IgD-negative memory B cell (primary cell): ENCODE results near the gene CDC42BPB. TPM values are rescaled to one million over a fixed set of nuclear protein-coding genes. Genes with fewer than 3 reads are reported as not detected.

ENCODE experiments used
- H3K27ac Mint-ChIP-seq, 3 donors: one replicate each; pipeline ENCODE4 v1.8.0; 2020 to 2022; ENCODE audit warnings: mild to moderate bottlenecking in 3 of 3, mixed read lengths in 3 of 3, moderate library complexity in 1 of 3
- H3K27me3 Mint-ChIP-seq: one replicate; pipeline ENCODE4 v1.8.0; 2021; ENCODE audit warnings: mixed read lengths
- H3K36me3 Mint-ChIP-seq: one replicate; pipeline ENCODE4 v1.8.0; 2020; ENCODE audit warnings: mild to moderate bottlenecking, mixed read lengths
- H3K4me1 Mint-ChIP-seq, 3 donors: one replicate each; pipeline ENCODE4 v1.8.0; 2020 to 2022; ENCODE audit warnings: mixed read lengths in 3 of 3, mild to moderate bottlenecking in 1 of 3
- H3K4me3 Mint-ChIP-seq, 4 donors: one replicate each; pipeline ENCODE4 v1.8.0; 2020 to 2022; ENCODE audit warnings: mild to moderate bottlenecking in 4 of 4, mixed read lengths in 4 of 4, moderate library complexity in 3 of 4
- H3K9me3 Mint-ChIP-seq, 3 donors: one replicate each; pipeline ENCODE4 v1.8.0; 2020 to 2021; ENCODE audit warnings: mixed read lengths in 3 of 3, mild to moderate bottlenecking in 1 of 3
- polyA plus RNA-seq: library from polyadenylated mRNA; unstranded; fragments of 300-500 nt; fragmentation: Illumina TruSeq; gene quantifications from one replicate; pipeline ENCODE4 v1.2.3, GENCODE V29; 2021

The CDC42BPB gene
- 1.2 TPM for polyA plus RNA-seq

GRCh38 chr14:103057372-103058163 lies at the start of gene CDC42BPB:
CDC42BPB (minus strand) TSS chr14:103057549; CDS start chr14:103057173, 376 bp downstream.
- Mint-ChIP-seq H3K4me1 (peaks cover 14 to 27% (median 17%) of the 10 kb centered on the region in 3 donors), H3K27me3 (no peaks in the 10 kb centered on the region), H3K27ac (peak within 1 kb of the TSS; percentile 22 to 81 (median 53)), H3K9me3 (no peaks in the 10 kb centered on the region), H3K36me3 (no peaks in the 10 kb centered on the region), H3K4me3 (peak within 1 kb of the TSS; percentile 82 to 95 (median 87))

- Mint-ChIP-seq H3K27ac (peak overlapping the region; percentile 63 to 78 (median 77)), H3K27me3 (peaks cover 15% of the 10 kb centered on the region), H3K4me3 (peak overlapping the region in 2 of 4 donors; percentile 65 to 68)
These were observed 48.3 kb upstream of the CDC42BPB start for GRCh38 chr14:103105580-103106150.

GRCh38 chr14:103104654-103105452 lies 47.5 kb upstream of the CDC42BPB start:
- Mint-ChIP-seq H3K4me3 (peak overlapping the region in 2 of 4 donors; percentile 63), H3K36me3 (no peaks in the 10 kb centered on the region), H3K4me1 (peaks cover 10 to 21% (median 21%) of the 10 kb centered on the region in 3 donors), H3K9me3 (no peaks in the 10 kb centered on the region), H3K27me3 (peaks cover 15% of the 10 kb centered on the region), H3K27ac (no peak overlapping the region)

More at GRCh38 chr14:103105580-103106150, 48.3 kb upstream of the CDC42BPB start:
- Mint-ChIP-seq H3K36me3 (no peaks in the 10 kb centered on the region), H3K4me1 (peaks cover 8 to 17% (median 14%) of the 10 kb centered on the region in 3 donors), H3K9me3 (no peaks in the 10 kb centered on the region)

- H3K36me3 Mint-ChIP-seq, result no peaks in the 10 kb centered on the region
- no peaks in the 10 kb centered on the region for H3K9me3 Mint-ChIP-seq
- no peak overlapping the region for H3K27ac Mint-ChIP-seq
- peaks cover 15% of the 10 kb centered on the region for H3K27me3 Mint-ChIP-seq
- H3K4me3 Mint-ChIP-seq, result no peak overlapping the region
- H3K4me1 Mint-ChIP-seq, result peaks cover 10 to 21% (median 21%) of the 10 kb centered on the region in 3 donors
These were observed 47.0 kb upstream of the CDC42BPB start for GRCh38 chr14:103104389-103104653.

- H3K27me3 Mint-ChIP-seq, result peaks cover 15% of the 10 kb centered on the region
- peak overlapping the region in 2 of 4 donors; percentile 55 to 79 for H3K4me3 Mint-ChIP-seq
- H3K27ac Mint-ChIP-seq, result peak overlapping the region in 1 of 3 donors; percentile 25
- H3K36me3 Mint-ChIP-seq, result no peaks in the 10 kb centered on the region
- no peaks in the 10 kb centered on the region for H3K9me3 Mint-ChIP-seq
- H3K4me1 Mint-ChIP-seq, result peaks cover 10 to 21% (median 21%) of the 10 kb centered on the region in 3 donors
These were observed 46.4 kb upstream of the CDC42BPB start for GRCh38 chr14:103103461-103104388.

GRCh38 chr14:103102689-103103260 lies 45.4 kb upstream of the CDC42BPB start:
- Mint-ChIP-seq H3K27me3 (peaks cover 15% of the 10 kb centered on the region), H3K4me3 (no peak overlapping the region), H3K36me3 (no peaks in the 10 kb centered on the region), H3K9me3 (no peaks in the 10 kb centered on the region), H3K27ac (no peak overlapping the region), H3K4me1 (peaks cover 10 to 21% (median 21%) of the 10 kb centered on the region in 3 donors)

GRCh38 chr14:103101963-103102688 lies 44.8 kb upstream of the CDC42BPB start:
- H3K4me3 Mint-ChIP-seq, result peak overlapping the region in 1 of 4 donors; percentile 68
- H3K27me3 Mint-ChIP-seq, result peaks cover 15% of the 10 kb centered on the region
- H3K27ac Mint-ChIP-seq, result no peak overlapping the region
- H3K36me3 Mint-ChIP-seq, result no peaks in the 10 kb centered on the region
- H3K9me3 Mint-ChIP-seq, result no peaks in the 10 kb centered on the region
- H3K4me1 Mint-ChIP-seq, result peaks cover 10 to 21% (median 21%) of the 10 kb centered on the region in 3 donors

GRCh38 chr14:103101257-103101962 lies 44.1 kb upstream of the CDC42BPB start:
- Mint-ChIP-seq H3K27ac (no peak overlapping the region), H3K4me1 (peaks cover 10 to 21% (median 21%) of the 10 kb centered on the region in 3 donors), H3K36me3 (no peaks in the 10 kb centered on the region), H3K9me3 (no peaks in the 10 kb centered on the region), H3K27me3 (peaks cover 15% of the 10 kb centered on the region), H3K4me3 (peak overlapping the region in 1 of 4 donors; percentile 68)

- H3K4me1 Mint-ChIP-seq, result peaks cover 14 to 21% (median 19%) of the 10 kb centered on the region in 3 donors
- H3K27me3 Mint-ChIP-seq, result peaks cover 13% of the 10 kb centered on the region
- no peaks in the 10 kb centered on the region for H3K9me3 Mint-ChIP-seq
- H3K27ac Mint-ChIP-seq, result peak overlapping the region in 1 of 3 donors; percentile 82
- H3K4me3 Mint-ChIP-seq, result peak overlapping the region in 2 of 4 donors; percentile 78 to 82
- H3K36me3 Mint-ChIP-seq, result no peaks in the 10 kb centered on the region
These were observed 43.2 kb upstream of the CDC42BPB start for GRCh38 chr14:103100281-103101121.

GRCh38 chr14:103099733-103100280 lies 42.5 kb upstream of the CDC42BPB start:
- H3K27me3 Mint-ChIP-seq, result peaks cover 10% of the 10 kb centered on the region

GRCh38 chr14:103099081-103099732 lies 41.9 kb upstream of the CDC42BPB start:
- Mint-ChIP-seq H3K27me3 (peaks cover 8% of the 10 kb centered on the region), H3K27ac (no peak overlapping the region), H3K4me1 (peaks cover 12 to 18% (median 13%) of the 10 kb centered on the region in 3 donors), H3K4me3 (no peak overlapping the region), H3K36me3 (no peaks in the 10 kb centered on the region), H3K9me3 (no peaks in the 10 kb centered on the region)

More at GRCh38 chr14:103099733-103100280, 42.5 kb upstream of the CDC42BPB start:
- H3K36me3 Mint-ChIP-seq, result no peaks in the 10 kb centered on the region
- peak overlapping the region in 1 of 4 donors; percentile 78 for H3K4me3 Mint-ChIP-seq
- H3K9me3 Mint-ChIP-seq, result no peaks in the 10 kb centered on the region
- peaks cover 12 to 18% (median 14%) of the 10 kb centered on the region in 3 donors for H3K4me1 Mint-ChIP-seq
- H3K27ac Mint-ChIP-seq, result peak overlapping the region in 1 of 3 donors; percentile 82
